ENCODE results near the gene ATXN2. TPM values are rescaled to one million over a fixed set of nuclear protein-coding genes. Genes with fewer than 3 reads are reported as not detected.
"Not testable (repeated sequence)": the region's sequence is repeated elsewhere in the genome, so short reads cannot be mapped to it uniquely, and the experiment has no call there.

Gene ATXN2
- total RNA-seq, 4 donors from 2014 or later, result 63.1 to 102 (median 63.8) TPM

DNA sequence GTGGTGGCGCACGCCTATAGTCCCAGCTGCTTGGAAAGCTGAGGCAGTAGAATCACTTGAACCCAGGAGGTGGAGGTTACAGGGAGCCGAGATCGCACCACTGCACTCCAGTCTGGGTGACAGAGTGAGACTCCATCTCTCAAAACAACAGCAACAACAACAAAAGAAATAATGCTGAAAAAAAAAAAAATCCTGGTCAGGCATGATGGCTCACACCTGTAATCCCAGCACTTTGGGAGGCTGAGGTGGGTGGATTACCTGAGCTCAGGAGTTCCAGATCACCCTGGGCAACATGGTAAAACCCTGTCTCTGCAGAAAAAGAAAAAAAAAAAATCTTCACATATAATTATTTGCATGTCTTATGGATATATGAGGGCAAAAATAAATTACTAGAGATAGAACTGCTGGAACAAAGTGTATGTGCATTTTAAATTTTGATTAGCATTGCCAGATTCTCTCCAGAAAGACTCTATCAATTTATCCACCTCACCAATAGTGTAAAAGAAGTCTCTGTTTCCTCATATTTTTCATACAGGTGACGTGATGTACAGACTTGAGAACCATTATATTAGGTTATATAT lies 75.4 kb downstream of the ATXN2 start:
- WGBS, 2 donors, result 94 to 100% methylated on average over 5 of the region's 5 CpGs
- H3K4me3 ChIP-seq (replicated peaks in 1 of 3), result no peak overlapping the region
- peaks cover 26 to 28% of the 10 kb centered on the region in 2 donors for H3K36me3 ChIP-seq
- TF ChIP-seq, protein P1, sequence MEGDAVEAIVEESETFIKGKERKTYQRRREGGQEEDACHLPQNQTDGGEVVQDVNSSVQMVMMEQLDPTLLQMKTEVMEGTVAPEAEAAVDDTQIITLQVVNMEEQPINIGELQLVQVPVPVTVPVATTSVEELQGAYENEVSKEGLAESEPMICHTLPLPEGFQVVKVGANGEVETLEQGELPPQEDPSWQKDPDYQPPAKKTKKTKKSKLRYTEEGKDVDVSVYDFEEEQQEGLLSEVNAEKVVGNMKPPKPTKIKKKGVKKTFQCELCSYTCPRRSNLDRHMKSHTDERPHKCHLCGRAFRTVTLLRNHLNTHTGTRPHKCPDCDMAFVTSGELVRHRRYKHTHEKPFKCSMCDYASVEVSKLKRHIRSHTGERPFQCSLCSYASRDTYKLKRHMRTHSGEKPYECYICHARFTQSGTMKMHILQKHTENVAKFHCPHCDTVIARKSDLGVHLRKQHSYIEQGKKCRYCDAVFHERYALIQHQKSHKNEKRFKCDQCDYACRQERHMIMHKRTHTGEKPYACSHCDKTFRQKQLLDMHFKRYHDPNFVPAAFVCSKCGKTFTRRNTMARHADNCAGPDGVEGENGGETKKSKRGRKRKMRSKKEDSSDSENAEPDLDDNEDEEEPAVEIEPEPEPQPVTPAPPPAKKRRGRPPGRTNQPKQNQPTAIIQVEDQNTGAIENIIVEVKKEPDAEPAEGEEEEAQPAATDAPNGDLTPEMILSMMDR (IDR thresholded peaks at IDR 0.05), result no peak
- no peak for TF ChIP-seq POLR2A (IDR thresholded peaks at IDR 0.05)
- H3K9me3 ChIP-seq, result no peaks in the 10 kb centered on the region
- intact Hi-C loops (cut with DNase I), result no loop called here
- DNase-seq, result no peak
- no peak overlapping the region for H3K27ac ChIP-seq
- H3K4me1 ChIP-seq, result no peaks in the 10 kb centered on the region
- H3K27me3 ChIP-seq, result no peaks in the 10 kb centered on the region

DNA sequence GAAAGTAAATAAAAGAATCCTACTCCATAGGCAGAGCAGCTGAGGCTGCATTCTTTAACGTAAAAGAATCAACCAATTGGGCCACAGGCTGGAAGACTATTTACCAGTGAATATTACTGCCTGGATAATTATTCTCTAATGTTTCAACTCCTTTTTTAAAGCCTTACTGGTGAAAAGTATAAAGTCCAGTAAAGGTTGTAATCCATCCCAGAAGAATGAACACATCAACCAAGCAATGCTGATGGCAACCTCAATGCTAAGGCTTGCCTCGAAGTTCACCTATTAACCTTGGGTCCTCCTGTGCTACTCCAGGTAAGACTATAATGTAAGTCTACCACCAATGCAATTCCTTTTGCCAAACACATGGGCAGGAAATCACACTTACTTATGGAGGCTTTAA lies 77.3 kb downstream of the ATXN2 start:
- no peak for TF ChIP-seq POLR2A (IDR thresholded peaks at IDR 0.05)
- TF ChIP-seq, protein P1 (IDR thresholded peaks at IDR 0.05), result no peak
- H3K4me3 ChIP-seq (replicated peaks in 1 of 3), result no peak overlapping the region
- intact Hi-C loops (cut with DNase I), result no loop called here
- no peaks in the 10 kb centered on the region for H3K9me3 ChIP-seq
- H3K27me3 ChIP-seq, result no peaks in the 10 kb centered on the region
- no peak for DNase-seq
- no peaks in the 10 kb centered on the region for H3K4me1 ChIP-seq
- WGBS, 2 donors, result 95% methylated on average over 2 of the region's 2 CpGs
- H3K36me3 ChIP-seq, result peaks cover 26 to 32% of the 10 kb centered on the region in 2 donors
- H3K27ac ChIP-seq, result no peak overlapping the region

DNA sequence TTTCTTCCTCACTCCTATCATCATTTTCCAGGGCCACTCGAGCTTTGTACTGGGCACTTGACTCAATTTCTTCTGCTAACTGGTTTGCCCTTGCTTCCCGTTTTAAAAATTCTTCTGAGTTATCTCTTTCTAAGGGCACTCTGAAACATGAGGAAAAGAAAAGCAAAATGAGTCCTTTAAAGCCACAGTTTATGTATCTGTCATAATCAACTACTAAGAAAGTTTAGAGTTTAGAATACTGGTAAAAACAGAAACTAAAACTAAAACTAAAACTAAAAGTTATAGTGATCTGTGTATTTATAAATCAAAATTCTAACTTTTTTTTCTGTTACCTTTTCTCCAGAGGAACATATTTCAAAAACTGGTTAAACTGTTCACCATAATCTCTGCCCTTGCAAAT lies 79.2 kb downstream of the ATXN2 start:
- H3K36me3 ChIP-seq, result peaks cover 25 to 32% of the 10 kb centered on the region in 2 donors
- no peak for TF ChIP-seq POLR2A (IDR thresholded peaks at IDR 0.05)
- TF ChIP-seq, protein P1 (IDR thresholded peaks at IDR 0.05), result no peak
- DNase-seq, result no peak
- no peak overlapping the region for H3K27ac ChIP-seq
- WGBS, 2 donors, result 58 to 64% methylated on average over 2 of the region's 2 CpGs
- intact Hi-C loops (cut with DNase I), result no loop called here
- no peaks in the 10 kb centered on the region for H3K9me3 ChIP-seq
- no peak overlapping the region for H3K4me3 ChIP-seq (replicated peaks in 1 of 3)
- no peaks in the 10 kb centered on the region for H3K4me1 ChIP-seq
- no peaks in the 10 kb centered on the region for H3K27me3 ChIP-seq

DNA sequence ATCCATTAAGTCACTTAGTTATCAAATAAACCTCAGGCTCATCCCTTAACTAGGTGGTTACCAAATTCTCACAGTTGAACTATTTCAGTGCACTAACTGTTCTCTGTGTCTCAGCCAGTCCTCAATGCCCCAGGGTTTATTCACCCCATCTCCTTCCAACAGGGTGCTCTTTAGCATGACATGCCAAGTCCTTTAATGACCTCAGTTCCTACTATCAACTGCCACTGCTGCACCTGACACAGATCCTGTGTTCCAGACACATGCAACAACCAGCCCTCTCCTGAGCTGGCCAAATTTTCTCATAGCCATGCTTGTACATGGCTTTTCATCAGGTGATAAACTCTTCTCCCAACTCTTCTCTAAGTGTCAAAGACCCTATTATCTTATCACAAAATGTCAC lies 80.0 kb downstream of the ATXN2 start:
- TF ChIP-seq, protein P1 (IDR thresholded peaks at IDR 0.05), result no peak
- TF ChIP-seq POLR2A (IDR thresholded peaks at IDR 0.05), result no peak
- intact Hi-C loops (cut with DNase I), result no loop called here
- no peak for DNase-seq
- Histone ChIP-seq H3K27ac (no peak overlapping the region), H3K9me3 (no peaks in the 10 kb centered on the region), H3K4me1 (no peaks in the 10 kb centered on the region), H3K36me3 (peaks cover 18 to 32% of the 10 kb centered on the region in 2 donors), H3K4me3 (replicated peaks in 1 of 3) (no peak overlapping the region), H3K27me3 (no peaks in the 10 kb centered on the region)

DNA sequence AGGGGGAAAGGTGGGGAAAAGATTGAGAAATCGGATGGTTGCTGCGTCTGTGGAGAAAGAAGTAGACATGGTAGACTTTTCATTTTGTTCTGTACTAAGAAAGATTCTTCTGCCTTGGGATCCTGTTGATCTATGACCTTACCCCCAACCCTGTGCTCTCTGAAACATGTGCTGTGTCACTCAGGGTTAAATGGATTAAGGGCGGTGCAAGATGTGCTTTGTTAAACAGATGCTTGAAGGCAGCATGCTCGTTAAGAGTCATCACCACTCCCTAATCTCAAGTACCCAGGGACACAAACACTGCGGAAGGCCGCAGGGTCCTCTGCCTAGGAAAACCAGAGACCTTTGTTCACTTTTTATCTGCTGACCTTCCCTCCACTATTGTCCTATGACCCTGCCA lies 91.4 kb downstream of the ATXN2 start:
- WGBS, 2 donors, result 87 to 89% methylated on average over 6 of the region's 6 CpGs
- H3K27me3 ChIP-seq; intact Hi-C loops (cut with DNase I); H3K27ac ChIP-seq; H3K4me1 ChIP-seq; H3K9me3 ChIP-seq; DNase-seq; H3K4me3 ChIP-seq (replicated peaks in 1 of 3): not testable (repeated sequence)
- peaks cover 4 to 28% of the 10 kb centered on the region in 2 donors for H3K36me3 ChIP-seq

DNA sequence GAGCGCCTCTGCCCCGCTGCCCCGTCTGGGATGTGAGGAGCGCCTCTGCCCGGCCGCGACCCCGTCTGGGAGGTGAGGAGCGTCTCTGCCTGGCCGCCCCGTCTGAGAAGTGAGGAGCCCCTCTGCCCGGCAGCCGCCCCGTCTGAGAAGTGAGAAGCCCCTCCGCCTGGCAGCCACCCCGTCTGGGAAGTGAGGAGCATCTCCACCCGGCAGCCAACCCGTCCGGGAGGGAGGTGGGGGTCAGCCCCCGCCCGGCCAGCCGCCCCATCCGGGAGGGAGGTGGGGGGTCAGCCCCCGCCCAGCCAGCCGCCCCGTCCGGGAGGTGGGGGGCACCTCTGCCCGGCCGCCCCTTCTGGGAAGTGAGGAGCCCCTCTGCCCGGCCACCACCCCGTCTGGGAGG lies 91.9 kb downstream of the ATXN2 start:
- 96 to 97% methylated on average over 7 to 16 of the region's 31 CpGs for WGBS, 2 donors
- intact Hi-C loops (cut with DNase I), result not testable (repeated sequence)
- H3K36me3 ChIP-seq, result peaks cover 0 to 26% of the 10 kb centered on the region in 2 donors

More for the DNA sequence above, 91.9 kb downstream of the ATXN2 start:
- not testable (repeated sequence) for H3K27ac ChIP-seq; H3K27me3 ChIP-seq; H3K9me3 ChIP-seq; DNase-seq; H3K4me1 ChIP-seq; H3K4me3 ChIP-seq (replicated peaks in 1 of 3)

All from thyroid gland (tissue), 4 donors.